Activated T-cell treated with anti-CD3 and anti-CD28 coated beads, Interleukin-2, amount 50 U/mL, for 72 hours (primary cell): ENCODE measurements around the gene MN1. TPM values are rescaled to one million over a fixed set of nuclear protein-coding genes. Genes with fewer than 3 reads are reported as not detected.
A peak's percentile ranks its signal among the peaks of the same experiment; 100 is the strongest.

Experiments
- ATAC-seq, 2 donors: fragments of 150-1000 bp; cut with Tn5 transposase; replicated peaks in 1 of 2; 2 replicates each; pipeline ENCODE4 v1.10.0; 2021; ENCODE audit warnings: moderate library complexity in 2 of 2, mild to moderate bottlenecking in 1 of 2
- DNase-seq, 2 donors: peaks; one replicate each; pipeline ENCODE4 v3.0.0; 2021 to 2022; ENCODE audit warnings: mixed read lengths in 1 of 2
- H3K27ac Mint-ChIP-seq: one replicate; pipeline ENCODE4 v1.8.0; 2022; ENCODE audit warnings: mild to moderate bottlenecking, moderate library complexity, mixed read lengths
- H3K27me3 Mint-ChIP-seq: one replicate; pipeline ENCODE4 v1.8.0; 2022; ENCODE audit warnings: low read depth, mixed read lengths
- H3K36me3 Mint-ChIP-seq, 2 donors: one replicate each; pipeline ENCODE4 v1.8.0; 2022; ENCODE audit warnings: mixed read lengths in 2 of 2, mild to moderate bottlenecking in 1 of 2; ENCODE audit not compliant: insufficient read depth in 2 of 2
- H3K4me1 Mint-ChIP-seq: one replicate; pipeline ENCODE4 v1.8.0; 2022; ENCODE audit warnings: low read depth, mixed read lengths
- H3K4me3 Mint-ChIP-seq, 2 donors: one replicate each; pipeline ENCODE4 v1.8.0; 2022; ENCODE audit warnings: mild to moderate bottlenecking in 2 of 2, mixed read lengths in 2 of 2, moderate library complexity in 2 of 2
- H3K9me3 Mint-ChIP-seq, 2 donors: one replicate each; pipeline ENCODE4 v1.8.0; 2022; ENCODE audit warnings: mixed read lengths in 2 of 2
- total RNA-seq, 2 donors: library from RNA; stranded (reverse); gene quantifications; one replicate each; pipeline ENCODE4 v1.2.3, GENCODE V29; 2022

The MN1 gene
- total RNA-seq, 2 donors from 2014 or later, result 0.02 to 0.14 TPM

DNA sequence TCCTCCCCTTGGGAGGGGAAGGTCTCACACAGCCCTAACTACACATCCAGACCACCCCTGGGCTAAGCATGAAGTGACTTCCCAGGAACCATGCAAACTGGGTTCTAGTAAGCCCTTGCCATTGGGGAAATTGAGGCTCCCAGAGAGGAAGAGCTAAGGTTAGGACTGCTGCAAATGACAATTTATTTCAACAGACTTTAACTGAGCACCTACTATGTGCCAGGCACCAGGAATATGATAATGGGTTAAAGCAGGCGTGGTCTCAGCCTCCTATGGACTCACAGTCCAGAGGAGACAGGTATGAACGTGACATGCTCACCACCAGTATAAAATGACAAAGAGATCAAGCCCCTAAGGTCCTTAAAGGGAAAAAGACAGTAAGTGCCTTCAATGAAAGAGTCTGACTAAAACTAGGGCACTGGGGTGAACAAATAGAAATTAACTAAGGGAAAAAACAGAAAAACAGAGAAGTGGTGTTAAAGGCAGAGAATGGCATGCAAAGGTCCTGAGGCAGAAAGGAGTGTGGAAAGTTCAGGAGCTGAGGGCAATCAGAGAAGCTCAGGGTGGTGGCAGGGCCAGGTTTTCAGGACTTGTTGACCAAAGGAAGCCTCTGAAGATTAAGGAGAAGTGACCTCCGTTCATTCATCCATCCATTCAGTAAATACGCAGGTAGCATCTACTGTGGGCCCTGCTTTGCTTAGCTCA lies 14.4 kb upstream of the MN1 start:
- Mint-ChIP-seq H3K4me1 (no peaks in the 10 kb centered on the region), H3K9me3 (no peaks in the 10 kb centered on the region), H3K27ac (no peak overlapping the region), H3K27me3 (no peaks in the 10 kb centered on the region), H3K4me3 (no peak overlapping the region), H3K36me3 (no peaks in the 10 kb centered on the region)
- DNase-seq, result no peak
- ATAC-seq, result no peak

DNA sequence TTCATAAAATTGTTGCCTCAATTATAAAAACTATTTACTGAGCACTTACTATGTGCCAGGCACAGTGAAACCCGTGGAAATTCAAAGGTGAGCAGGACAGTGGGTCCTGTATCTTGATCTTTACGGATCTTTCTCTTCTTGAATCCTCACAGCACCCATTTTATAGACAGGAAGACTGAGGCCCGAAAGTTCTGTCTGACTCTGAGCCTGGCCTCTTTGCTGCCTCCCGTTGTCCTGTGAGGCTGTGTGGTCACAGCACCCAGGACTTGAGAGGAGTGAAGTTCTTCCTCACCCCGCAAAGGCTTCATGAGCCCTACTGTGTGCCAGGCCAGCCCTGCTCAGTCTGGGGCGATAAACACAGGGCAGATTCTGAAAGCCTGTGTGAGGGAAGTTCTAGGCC lies 13.4 kb upstream of the MN1 start:
- H3K4me1 Mint-ChIP-seq, result no peaks in the 10 kb centered on the region
- H3K9me3 Mint-ChIP-seq, result no peaks in the 10 kb centered on the region
- H3K4me3 Mint-ChIP-seq, result no peak overlapping the region
- no peak for ATAC-seq
- no peaks in the 10 kb centered on the region for H3K36me3 Mint-ChIP-seq
- no peak overlapping the region for H3K27ac Mint-ChIP-seq
- H3K27me3 Mint-ChIP-seq, result no peaks in the 10 kb centered on the region
- DNase-seq, result no peak

DNA sequence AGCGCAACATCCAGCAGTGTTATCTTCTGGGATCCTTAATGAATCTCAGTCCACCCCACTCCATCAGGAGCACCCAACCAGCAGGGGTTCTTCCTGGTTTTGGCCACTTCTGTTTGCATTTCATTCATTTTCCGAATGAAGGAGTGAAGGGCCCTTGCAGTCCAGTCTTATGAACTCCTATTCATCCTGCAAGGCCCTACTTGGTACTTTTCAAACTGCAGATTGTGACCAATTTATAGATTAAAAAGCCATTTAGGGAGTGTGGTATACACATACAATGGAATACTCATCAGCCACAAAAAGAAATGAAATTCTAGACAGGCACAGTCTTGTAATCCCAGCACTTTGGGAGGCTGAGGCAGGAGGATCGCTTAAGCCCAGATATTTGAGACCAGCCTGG lies 10.2 kb upstream of the MN1 start:
- no peaks in the 10 kb centered on the region for H3K4me1 Mint-ChIP-seq
- no peak overlapping the region for H3K27ac Mint-ChIP-seq
- no peaks in the 10 kb centered on the region for H3K27me3 Mint-ChIP-seq
- no peaks in the 10 kb centered on the region for H3K36me3 Mint-ChIP-seq
- H3K9me3 Mint-ChIP-seq, result no peaks in the 10 kb centered on the region
- ATAC-seq (no peak), DNase-seq (no peak)
- no peak overlapping the region for H3K4me3 Mint-ChIP-seq

DNA sequence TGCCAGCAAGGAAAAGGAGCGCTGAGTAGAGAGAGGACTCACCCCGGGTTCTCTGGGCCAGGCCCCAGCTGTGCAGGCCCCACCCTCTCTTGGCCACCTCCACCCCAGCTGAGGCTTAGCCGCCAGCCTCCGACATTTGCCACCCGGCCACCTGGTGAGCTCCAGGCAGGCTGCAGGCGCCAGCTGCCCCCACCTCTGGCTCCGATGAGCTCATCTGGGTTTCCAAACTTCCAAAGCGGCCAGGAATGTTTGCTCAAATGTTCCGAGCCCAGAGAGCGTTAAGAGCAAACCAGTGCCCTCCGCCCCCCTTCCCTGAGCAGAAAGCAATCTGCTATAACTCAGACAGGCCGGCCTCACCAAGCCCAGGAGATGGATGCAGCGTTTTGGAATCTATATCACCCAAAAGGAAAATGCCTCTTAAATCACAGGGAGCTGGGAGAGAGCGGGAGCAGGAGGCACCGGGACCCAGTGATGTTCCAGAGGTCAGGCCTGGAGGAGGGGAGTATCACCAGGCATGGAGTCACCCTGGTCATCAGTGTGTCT lies 9.1 kb upstream of the MN1 start:
- Mint-ChIP-seq H3K9me3 (no peaks in the 10 kb centered on the region), H3K27ac (no peak overlapping the region), H3K4me1 (no peaks in the 10 kb centered on the region), H3K4me3 (no peak overlapping the region), H3K27me3 (peaks cover under 1% of the 10 kb centered on the region), H3K36me3 (no peaks in the 10 kb centered on the region)
- ATAC-seq (no peak), DNase-seq (no peak)

DNA sequence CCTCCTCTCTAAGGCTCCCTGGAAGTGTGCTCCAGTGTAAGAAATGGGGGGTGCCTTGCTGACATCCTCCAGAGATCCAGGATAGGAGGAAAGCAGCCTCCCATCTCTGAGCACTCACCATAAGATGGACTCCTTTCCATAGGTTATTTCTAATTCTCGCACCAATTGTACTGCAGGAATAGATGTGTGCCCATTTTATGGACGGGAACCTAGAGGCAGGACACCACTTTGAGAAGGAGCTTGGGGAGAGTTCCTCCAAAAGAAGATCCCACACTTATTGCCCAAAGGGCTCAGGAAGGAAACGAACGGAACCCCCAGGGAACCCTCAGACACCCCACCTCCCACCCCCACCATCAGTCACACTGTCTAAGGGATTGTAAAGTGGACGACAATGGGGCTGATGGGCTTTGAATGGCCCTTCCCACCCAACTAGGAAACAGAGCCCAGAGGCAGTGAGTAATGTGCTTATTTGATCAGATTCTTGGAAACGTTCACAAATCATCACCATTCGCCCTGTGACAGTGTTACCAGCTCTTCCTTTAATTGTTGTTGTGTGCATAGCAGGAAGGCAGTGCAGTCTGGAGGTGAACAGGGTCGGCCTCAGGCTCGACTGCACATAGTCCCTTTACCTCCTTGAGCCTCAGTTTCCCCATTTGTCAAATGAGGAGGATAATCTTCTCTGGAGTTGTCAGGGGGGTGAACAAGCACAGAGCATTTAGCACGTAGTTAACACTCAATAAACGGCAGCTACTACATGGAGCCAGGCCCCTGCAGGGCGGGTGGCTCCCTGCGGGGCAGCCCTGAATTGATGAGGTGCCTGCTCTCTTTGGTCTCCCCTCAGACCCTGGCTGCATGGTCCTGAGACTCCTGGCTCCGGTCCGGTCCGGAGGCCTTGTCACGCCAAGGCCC lies 8.4 kb upstream of the MN1 start:
- peaks cover 3% of the 10 kb centered on the region for H3K4me1 Mint-ChIP-seq
- no peaks in the 10 kb centered on the region for H3K9me3 Mint-ChIP-seq
- DNase-seq (no peak), ATAC-seq (no peak)
- no peak overlapping the region for H3K4me3 Mint-ChIP-seq
- peaks cover 8% of the 10 kb centered on the region for H3K27me3 Mint-ChIP-seq
- no peak overlapping the region for H3K27ac Mint-ChIP-seq
- H3K36me3 Mint-ChIP-seq, result no peaks in the 10 kb centered on the region

DNA sequence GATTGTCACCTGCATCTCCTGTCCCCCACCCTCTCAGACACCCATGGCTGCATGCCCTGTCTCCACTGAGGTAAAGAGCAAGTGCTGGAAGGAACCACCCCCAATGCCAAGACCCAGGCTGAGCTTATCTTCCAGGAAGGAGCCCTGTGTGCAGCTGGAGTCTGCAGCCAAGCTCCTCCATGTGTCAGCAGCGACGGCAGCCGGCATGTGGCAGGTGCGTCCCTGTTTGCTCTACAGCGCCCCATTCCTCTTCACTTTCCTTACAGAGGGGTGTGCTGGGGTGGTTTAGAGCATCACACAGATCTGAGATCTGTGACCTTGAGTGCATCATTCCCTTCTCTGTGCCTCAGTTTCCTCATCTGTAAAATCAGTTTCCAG lies 7.7 kb upstream of the MN1 start:
- H3K27me3 Mint-ChIP-seq, result peaks cover 16% of the 10 kb centered on the region
- H3K4me3 Mint-ChIP-seq, result no peak overlapping the region
- H3K36me3 Mint-ChIP-seq, result no peaks in the 10 kb centered on the region
- H3K27ac Mint-ChIP-seq, result no peak overlapping the region
- ATAC-seq, result no peak
- no peaks in the 10 kb centered on the region for H3K9me3 Mint-ChIP-seq
- H3K4me1 Mint-ChIP-seq, result peaks cover 9% of the 10 kb centered on the region
- DNase-seq, result no peak

DNA sequence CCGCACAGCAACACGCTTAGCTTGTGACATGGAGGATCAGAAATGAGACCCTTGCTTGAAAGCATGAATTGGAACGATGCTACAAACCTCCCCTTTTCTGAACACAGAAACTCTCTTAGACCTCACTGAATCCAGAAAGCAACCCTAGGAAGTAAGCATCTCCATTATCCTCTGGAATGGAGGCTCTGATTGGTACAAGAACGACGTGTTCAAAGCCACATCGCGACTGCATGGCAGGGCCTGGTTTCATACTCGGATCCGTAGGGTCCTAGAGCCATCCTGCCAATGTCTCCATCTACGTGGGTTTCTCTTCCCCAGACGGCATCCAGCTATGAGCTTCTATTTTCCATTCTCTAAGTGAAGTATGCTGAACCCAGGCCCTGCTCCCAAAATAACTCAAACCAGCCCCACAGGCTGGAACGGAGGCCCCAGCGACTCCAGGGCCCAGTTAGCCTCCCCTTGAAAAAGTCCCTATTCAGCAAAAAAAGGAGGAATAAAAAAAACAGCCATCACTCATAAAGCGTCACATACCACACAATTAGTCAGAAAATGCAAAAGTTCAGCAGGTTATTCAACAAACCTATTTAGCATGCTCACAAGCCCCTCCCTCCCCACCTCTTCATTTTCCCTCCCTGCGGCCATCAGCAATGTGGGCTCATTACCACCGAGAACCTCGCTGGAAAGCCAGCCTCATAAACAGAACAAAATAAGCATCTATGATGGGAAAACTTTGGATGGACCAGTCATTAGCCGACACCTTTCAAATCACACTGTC lies 7.1 kb upstream of the MN1 start:
- Mint-ChIP-seq H3K27ac (no peak overlapping the region), H3K36me3 (no peaks in the 10 kb centered on the region), H3K4me3 (no peak overlapping the region), H3K4me1 (peaks cover 9% of the 10 kb centered on the region), H3K9me3 (no peaks in the 10 kb centered on the region), H3K27me3 (peaks cover 19% of the 10 kb centered on the region)
- DNase-seq (no peak), ATAC-seq (no peak)

DNA sequence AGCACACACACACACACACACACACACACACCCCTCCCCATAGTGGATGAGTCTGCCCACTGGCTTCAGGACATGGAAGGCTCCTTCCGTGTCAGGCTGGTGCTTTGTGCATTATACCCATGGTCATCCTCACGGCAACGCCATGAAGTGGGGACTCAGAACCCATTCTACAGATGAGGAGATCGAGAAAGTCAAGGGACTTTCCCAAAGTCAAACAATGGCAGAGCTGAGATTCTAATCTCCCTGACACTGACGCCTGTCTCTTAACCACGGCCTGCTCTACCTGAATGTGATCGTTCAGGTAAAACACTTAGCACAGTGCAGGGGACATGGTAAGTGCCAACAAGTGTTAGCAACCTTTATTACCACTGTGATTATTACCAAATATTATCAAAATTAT lies 4.3 kb upstream of the MN1 start:
- Mint-ChIP-seq H3K9me3 (no peaks in the 10 kb centered on the region), H3K27me3 (peaks cover 19% of the 10 kb centered on the region)
- ATAC-seq, result no peak

DNA sequence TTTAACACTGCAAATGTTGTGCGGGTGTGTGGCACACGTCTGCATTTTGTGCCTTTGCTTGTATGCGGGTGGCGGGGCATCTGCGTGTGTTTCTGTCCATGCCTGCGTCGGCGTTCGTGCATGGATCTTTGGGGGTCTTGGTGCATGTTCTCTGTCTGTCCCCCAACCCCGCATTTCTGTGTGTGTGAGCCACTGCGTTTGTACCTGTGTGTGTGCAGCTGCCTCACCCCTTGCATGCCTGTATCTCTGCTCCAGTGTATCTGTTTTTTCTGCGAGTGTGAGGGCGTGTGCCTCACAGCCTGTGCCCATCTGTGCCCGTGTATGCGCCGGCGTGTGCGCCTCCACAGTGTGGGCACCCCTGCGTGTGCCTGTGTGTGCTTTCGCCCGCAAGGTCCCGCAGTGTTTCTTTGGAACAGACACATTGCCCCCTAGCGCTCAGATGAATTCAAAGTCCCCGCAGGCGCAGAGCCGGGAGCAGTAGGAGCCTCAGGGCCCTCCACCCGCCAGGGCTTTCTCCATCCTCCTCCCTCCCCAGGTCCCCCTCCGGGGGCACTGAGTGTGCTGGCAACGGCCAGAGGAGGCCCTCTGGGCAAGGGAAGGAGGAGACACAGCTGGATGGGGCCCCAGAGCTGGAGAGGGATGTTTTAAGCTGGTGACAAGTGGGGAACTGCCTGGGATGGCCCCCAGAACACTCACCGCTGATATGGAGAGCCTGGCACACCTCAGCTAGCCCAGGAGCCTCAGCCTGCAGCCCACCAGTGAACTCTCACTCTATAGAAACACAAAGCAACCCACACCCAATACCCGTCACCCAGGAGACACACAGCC lies 3.1 kb upstream of the MN1 start:
- Mint-ChIP-seq H3K36me3 (no peaks in the 10 kb centered on the region), H3K4me3 (no peak overlapping the region), H3K9me3 (no peaks in the 10 kb centered on the region), H3K27me3 (peaks cover 19% of the 10 kb centered on the region), H3K4me1 (peaks cover 9% of the 10 kb centered on the region), H3K27ac (no peak overlapping the region)
- DNase-seq (peak; percentile 58 to 60), ATAC-seq (peak; percentile 47 to 55)

More for the DNA sequence above, 4.3 kb upstream of the MN1 start:
- Mint-ChIP-seq H3K36me3 (no peaks in the 10 kb centered on the region), H3K4me3 (no peak overlapping the region), H3K27ac (no peak overlapping the region), H3K4me1 (peaks cover 9% of the 10 kb centered on the region)
- DNase-seq, result no peak

DNA sequence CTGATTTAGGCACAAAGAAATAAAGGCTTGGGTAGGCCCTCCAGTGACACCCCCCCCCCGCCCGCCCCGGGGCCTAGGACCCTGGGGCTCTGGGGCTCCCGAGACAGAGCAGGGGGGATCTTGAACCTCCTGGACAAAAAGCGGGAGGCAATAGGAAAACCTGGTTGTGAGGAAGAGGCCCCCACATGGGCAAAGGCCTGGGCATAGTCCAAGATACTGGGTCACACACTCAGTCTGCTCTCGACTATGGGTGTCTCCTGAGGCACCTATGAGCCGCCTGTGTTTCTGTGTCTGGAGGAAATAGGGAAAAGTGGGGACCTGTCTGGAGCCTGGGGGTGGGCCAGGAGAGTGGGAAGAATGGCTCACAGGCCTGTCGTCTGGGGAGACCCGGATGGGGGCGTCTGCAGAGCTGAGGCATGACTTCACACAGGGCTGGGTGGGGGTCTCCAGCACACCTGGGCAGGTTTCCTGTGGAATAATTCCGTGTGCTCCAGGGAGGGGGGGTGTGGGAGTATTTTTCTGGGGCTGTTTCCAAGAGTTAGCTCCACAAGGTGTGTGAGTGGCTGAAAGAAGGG lies 2.4 kb upstream of the MN1 start:
- H3K9me3 Mint-ChIP-seq, result no peaks in the 10 kb centered on the region
- DNase-seq, result no peak
- peaks cover 9% of the 10 kb centered on the region for H3K4me1 Mint-ChIP-seq
- no peaks in the 10 kb centered on the region for H3K36me3 Mint-ChIP-seq
- H3K4me3 Mint-ChIP-seq, result no peak overlapping the region
- no peak overlapping the region for H3K27ac Mint-ChIP-seq
- peaks cover 19% of the 10 kb centered on the region for H3K27me3 Mint-ChIP-seq
- ATAC-seq, result no peak

DNA sequence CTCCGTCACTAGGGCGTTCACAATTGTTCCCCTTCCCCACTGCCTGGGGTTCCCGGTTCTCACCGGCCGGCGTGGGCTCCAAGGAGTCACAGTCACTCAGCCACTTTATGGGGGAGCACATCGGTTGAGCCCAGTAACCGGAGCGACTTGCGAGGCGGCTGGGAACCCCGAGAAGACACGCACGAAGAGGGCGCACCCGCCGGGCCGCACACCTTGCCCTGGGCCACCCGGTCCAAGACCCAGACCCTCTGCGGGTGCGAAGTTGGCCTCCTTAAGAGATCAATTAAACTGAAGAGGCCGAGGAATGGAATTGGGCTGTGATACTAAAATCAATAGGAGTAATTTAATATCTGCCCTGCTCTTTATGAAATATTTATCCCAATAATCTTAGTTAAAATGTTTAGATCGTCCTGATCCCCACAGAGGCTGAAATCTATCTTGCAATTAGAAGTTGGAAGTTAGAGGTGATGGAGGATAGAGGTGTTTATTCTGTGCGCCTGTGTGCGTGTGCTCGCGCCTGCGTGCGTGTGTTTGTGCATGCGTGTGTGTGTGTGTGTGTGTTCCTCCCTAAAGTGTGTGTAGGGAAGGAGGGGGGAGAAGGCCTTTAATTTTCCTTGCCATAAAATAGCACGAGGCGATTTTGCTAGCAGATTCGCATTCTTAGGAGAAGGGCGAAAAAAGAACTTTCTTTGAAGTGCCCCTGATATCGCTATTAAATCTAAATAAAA lies 954 bp upstream of the MN1 start:
- ATAC-seq (peak; percentile 5 to 6), DNase-seq (peak in 1 of 2 donors; percentile 4)
- Mint-ChIP-seq H3K36me3 (no peaks in the 10 kb centered on the region), H3K27ac (no peak overlapping the region), H3K9me3 (no peaks in the 10 kb centered on the region), H3K27me3 (peaks cover 19% of the 10 kb centered on the region), H3K4me3 (peak overlapping the region; percentile 82 to 84), H3K4me1 (peaks cover 9% of the 10 kb centered on the region)
